Tibial nerve (tissue), 4 donors: ENCODE results near the gene KIF3B. TPM values are rescaled to one million over a fixed set of nuclear protein-coding genes. Genes with fewer than 3 reads are reported as not detected.

Source experiments
- DNase-seq, 2 donors: peaks; one replicate each; pipeline ENCODE4 v3.0.0-alpha.2; 2019; ENCODE audit warnings: low spot score in 2 of 2
- H3K27ac ChIP-seq, 4 donors: fragments of 200-600 bp; sonication (generic) in 3 of 4; one replicate each; pipeline ENCODE4 v1.5.1; 2017 to 2019; ENCODE audit warnings: mild to moderate bottlenecking in 1 of 4
- H3K27me3 ChIP-seq, 2 donors: fragments of 200-600 bp; sonication (generic) in 1 of 2; one replicate each; pipeline versions ENCODE4 v1.5.1 to v1.6.0; 2017 to 2019
- H3K36me3 ChIP-seq, 3 donors: fragments of 200-600 bp; sonication (generic); one replicate each; pipeline ENCODE4 v1.5.1; 2018 to 2019
- H3K4me1 ChIP-seq, 4 donors: fragments of 200-600 bp; sonication (generic) in 3 of 4; one replicate each; pipeline ENCODE4 v1.5.1; 2017 to 2019
- H3K4me3 ChIP-seq, 4 donors: fragments of 200-600 bp; sonication (generic) in 3 of 4; one replicate each; pipeline ENCODE4 v1.5.1; 2017 to 2019; ENCODE audit warnings: mild to moderate bottlenecking in 1 of 4, moderate library complexity in 1 of 4
- H3K9me3 ChIP-seq, 4 donors: fragments of 200-600 bp; sonication (generic) in 3 of 4; one replicate each; pipeline ENCODE4 v1.5.1; 2017 to 2019
- CTCF ChIP-seq, 5 experiments: fragments of 200-600 bp in 3 of 5; fragments of 450-650 bp in 2 of 5; sonication (generic) in 3 of 5; IDR thresholded peaks; one replicate each; pipeline ENCODE4 v1.5.1; 2016 to 2019; ENCODE audit warnings: antibody characterized with exemption in 5 of 5, mild to moderate bottlenecking in 3 of 5, moderate library complexity in 2 of 5
- EP300 ChIP-seq, 2 donors: sonication (generic); formaldehyde crosslinking; IDR thresholded peaks; one replicate each; pipeline ENCODE4 v1.6.1; 2017; ENCODE audit warnings: antibody characterized with exemption in 2 of 2, mild to moderate bottlenecking in 1 of 2
- POLR2A ChIP-seq, 2 donors: fragments of 450-650 bp; IDR thresholded peaks; one replicate each; pipeline ENCODE4 v1.6.1; 2017; ENCODE audit warnings: antibody characterized with exemption in 2 of 2, mild to moderate bottlenecking in 2 of 2, moderate library complexity in 2 of 2
- WGBS, 2 donors: methylation state at CpG; one replicate each; pipeline ENCODE4 v1.1.5; 2018; 5-methylcytosine and 5-hydroxymethylcytosine counted together
- total RNA-seq, 4 donors: library from RNA; depleted of rRNA; stranded (reverse); fragments of >200 nt; gene quantifications; one replicate each; pipeline ENCODE4 v1.1.0, GENCODE V29; 2016

The KIF3B gene
- 10 to 100 TPM; 27.3 to 32.9 (median 31.7) TPM for total RNA-seq

GRCh38 chr20:32277361-32278198 lies at the start of gene KIF3B:
KIF3B (plus strand) TSS chr20:32277651; CDS start chr20:32309778, 32,127 bp downstream.
- Histone ChIP-seq H3K27me3 (no peaks in the 10 kb centered on the region), H3K4me1 (peaks cover 0 to 21% (median 8%) of the 10 kb centered on the region in 4 donors), H3K4me3 (peak within 1 kb of the TSS; percentile 61 to 99 (median 88)), H3K9me3 (no peaks in the 10 kb centered on the region), H3K27ac (peak within 1 kb of the TSS; percentile 40 to 89 (median 80)), H3K36me3 (peaks cover 0 to 17% (median 0%) of the 10 kb centered on the region in 3 donors)
- 3 to 5% methylated on average over 18 to 19 of the region's 62 CpGs for WGBS, 2 donors
- TF ChIP-seq EP300 (IDR thresholded peaks at IDR 0.05) (peak; percentile 35 to 71), POLR2A (IDR thresholded peaks at IDR 0.05) (peak; percentile 3 to 42), CTCF (IDR thresholded peaks at IDR 0.05) (peak in 1 of 5 experiments; percentile 13)
- DNase-seq = peak; percentile 68 to 82

GRCh38 chr20:32227744-32228688 lies 49.4 kb upstream of the KIF3B start:
- H3K36me3 ChIP-seq = peaks cover 0 to 87% (median 0%) of the 10 kb centered on the region in 3 donors
- H3K4me3 ChIP-seq = no peak overlapping the region
- 80 to 83% methylated on average over 20 to 22 of the region's 22 CpGs for WGBS, 2 donors
- H3K27ac ChIP-seq = peak overlapping the region in 1 of 4 donors; percentile 25
- H3K27me3 ChIP-seq = no peaks in the 10 kb centered on the region
- H3K4me1 ChIP-seq = peaks cover 0 to 6% (median 0%) of the 10 kb centered on the region in 4 donors
- no peak for DNase-seq
- TF ChIP-seq CTCF (IDR thresholded peaks at IDR 0.05) (no peak), EP300 (IDR thresholded peaks at IDR 0.05) (no peak), POLR2A (IDR thresholded peaks at IDR 0.05) (no peak)
- no peaks in the 10 kb centered on the region for H3K9me3 ChIP-seq

GRCh38 chr20:32229251-32229747 lies 48.2 kb upstream of the KIF3B start:
- H3K9me3 ChIP-seq = no peaks in the 10 kb centered on the region
- no peak overlapping the region for H3K27ac ChIP-seq
- peaks cover 0 to 6% (median 0%) of the 10 kb centered on the region in 4 donors for H3K4me1 ChIP-seq
- no peak overlapping the region for H3K4me3 ChIP-seq
- no peaks in the 10 kb centered on the region for H3K27me3 ChIP-seq
- 90 to 94% methylated on average over 5 of the region's 5 CpGs for WGBS, 2 donors
- no peak for TF ChIP-seq EP300 (IDR thresholded peaks at IDR 0.05)
- TF ChIP-seq POLR2A (IDR thresholded peaks at IDR 0.05) = no peak
- DNase-seq = no peak
- H3K36me3 ChIP-seq = peaks cover 0 to 87% (median 0%) of the 10 kb centered on the region in 3 donors

- DNase-seq = no peak
- peaks cover 0 to 6% (median 0%) of the 10 kb centered on the region in 4 donors for H3K4me1 ChIP-seq
- WGBS, 2 donors = 92 to 99% methylated on average over 9 to 13 of the region's 13 CpGs
- no peaks in the 10 kb centered on the region for H3K27me3 ChIP-seq
- H3K27ac ChIP-seq = no peak overlapping the region
- H3K9me3 ChIP-seq = no peaks in the 10 kb centered on the region
- TF ChIP-seq POLR2A (IDR thresholded peaks at IDR 0.05) (no peak), CTCF (IDR thresholded peaks at IDR 0.05) (no peak), EP300 (IDR thresholded peaks at IDR 0.05) (no peak)
- H3K36me3 ChIP-seq = peaks cover 0 to 91% (median 11%) of the 10 kb centered on the region in 3 donors
- H3K4me3 ChIP-seq = no peak overlapping the region
Measured at GRCh38 chr20:32230707-32231106, 46.7 kb upstream of the KIF3B start.

- DNase-seq = no peak
- no peaks in the 10 kb centered on the region for H3K9me3 ChIP-seq
- no peaks in the 10 kb centered on the region for H3K27me3 ChIP-seq
- WGBS, 2 donors = 96 to 98% methylated on average over 4 of the region's 4 CpGs
- peaks cover 0 to 6% (median 0%) of the 10 kb centered on the region in 4 donors for H3K4me1 ChIP-seq
- H3K36me3 ChIP-seq = peaks cover 0 to 97% (median 11%) of the 10 kb centered on the region in 3 donors
- no peak overlapping the region for H3K27ac ChIP-seq
- TF ChIP-seq EP300 (IDR thresholded peaks at IDR 0.05) = no peak
- H3K4me3 ChIP-seq = no peak overlapping the region
Measured at GRCh38 chr20:32231245-32231644, 46.2 kb upstream of the KIF3B start.
